Activated CD8-positive, alpha-beta memory T cell treated with anti-CD3 and anti-CD28 coated beads for 36 hours (primary cell): Measurements from ENCODE around the gene POLR2J2. TPM values are rescaled to one million over a fixed set of nuclear protein-coding genes. Genes with fewer than 3 reads are reported as not detected.
"Not testable (repeated sequence)": the region's sequence is repeated elsewhere in the genome, so short reads cannot be mapped to it uniquely, and the experiment has no call there.

Experiments
- CTCF ChIA-PET: fragments of 350-600 bp; sonication (Branson Sonifier 250); formaldehyde crosslinking; loops from one replicate; lab custom pipeline; 2021; ENCODE audit warnings: antibody characterized with exemption; lab: Charles Lee
- POLR2A ChIA-PET: fragments of 350-600 bp; sonication (Branson Sonifier 250); formaldehyde crosslinking; loops from one replicate; lab custom pipeline; 2021; ENCODE audit warnings: antibody characterized with exemption; lab: Charles Lee
- total RNA-seq, 2 experiments: library from RNA; stranded (reverse); gene quantifications; one replicate each; pipeline ENCODE4 v1.2.3, GENCODE V29; 2021

POLR2J2 gene
- 1 to 10 TPM; 8.6 to 9.7 TPM for total RNA-seq

GRCh38 chr7:102671166-102671955 is at the start of gene POLR2J2:
Gene POLR2J2 (minus strand): TSS chr7:102671663. CDS start chr7:102671601, 62 bp downstream.
- POLR2A ChIA-PET, CTCF ChIA-PET: not testable (repeated sequence)

- CTCF ChIA-PET, POLR2A ChIA-PET: not testable (repeated sequence)
Observed at GRCh38 chr7:102718491-102718890, 47.0 kb upstream of the POLR2J2 start.

DNA sequence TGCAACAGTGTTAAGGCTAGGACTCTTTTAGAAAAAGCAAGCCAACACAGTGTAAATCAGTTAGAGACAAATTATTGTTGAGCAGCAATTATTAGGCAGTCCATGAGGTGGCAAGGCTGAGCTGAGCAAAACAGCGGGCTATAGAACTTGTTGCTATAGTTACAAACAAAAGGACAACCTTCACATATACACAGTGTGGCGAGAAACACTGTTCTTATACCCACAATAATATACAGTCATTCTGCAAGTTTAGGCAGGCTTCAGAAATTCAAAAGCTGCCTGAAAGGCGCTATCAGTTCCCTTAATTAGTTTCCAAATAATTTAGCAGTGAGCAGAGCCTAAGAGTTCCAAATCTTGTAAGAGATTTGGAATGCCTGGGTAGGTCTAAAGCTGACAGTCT is 44.3 kb upstream of the POLR2J2 start:
- CTCF ChIA-PET, POLR2A ChIA-PET: not testable (repeated sequence)

DNA sequence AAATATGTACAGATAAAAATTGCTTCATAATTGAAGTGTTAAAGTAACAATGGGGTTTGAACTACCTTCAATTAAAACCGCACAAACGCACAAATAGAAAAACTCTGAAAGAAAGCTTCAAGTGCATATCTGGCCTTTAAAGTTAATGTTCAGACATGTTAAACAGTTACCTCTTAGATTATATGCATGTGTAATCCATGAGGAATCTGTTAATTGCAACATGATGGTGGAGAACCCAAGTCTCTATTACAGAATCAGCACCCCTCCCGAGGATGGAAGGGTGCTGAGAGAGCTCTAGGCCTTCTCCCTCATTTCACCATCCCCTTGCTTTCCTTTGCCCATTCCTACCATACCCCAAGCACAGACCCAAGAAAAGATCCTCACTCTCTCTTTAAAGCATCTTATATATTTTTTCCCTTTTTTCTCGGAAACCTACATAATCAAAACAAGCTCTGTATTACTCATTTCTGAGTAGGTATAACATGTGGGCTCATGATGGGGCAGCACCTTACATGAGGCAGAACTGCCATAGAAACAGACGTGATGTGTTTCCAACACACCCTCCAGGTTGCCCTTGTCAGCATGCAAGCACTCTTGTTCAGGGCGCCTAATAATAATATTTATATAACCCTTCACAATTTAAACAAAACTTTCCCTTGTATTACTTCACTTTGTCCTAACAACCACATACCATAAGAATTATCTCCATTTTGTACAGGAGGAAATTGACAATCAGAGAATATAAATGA is 43.5 kb upstream of the POLR2J2 start:
- CTCF ChIA-PET, POLR2A ChIA-PET: not testable (repeated sequence)

DNA sequence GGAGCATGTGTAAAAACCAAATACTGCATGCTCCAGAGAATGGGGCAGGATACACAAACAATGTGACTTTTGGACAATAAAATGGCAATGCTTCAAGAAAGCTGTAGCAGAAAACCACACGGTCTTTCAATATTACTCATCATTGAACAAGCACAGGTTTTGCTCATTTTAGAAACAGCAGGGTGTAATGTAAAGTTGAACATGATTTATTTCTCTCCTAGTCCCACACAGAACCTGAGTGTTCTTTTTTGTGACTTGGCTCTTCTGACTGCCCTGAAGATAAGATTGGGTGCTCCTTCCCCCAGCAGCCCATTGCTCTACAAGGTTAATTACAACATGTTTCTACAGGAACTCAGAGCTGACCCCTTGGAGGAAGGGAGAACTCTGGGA is 42.2 kb upstream of the POLR2J2 start:
- POLR2A ChIA-PET, CTCF ChIA-PET: not testable (repeated sequence)

DNA sequence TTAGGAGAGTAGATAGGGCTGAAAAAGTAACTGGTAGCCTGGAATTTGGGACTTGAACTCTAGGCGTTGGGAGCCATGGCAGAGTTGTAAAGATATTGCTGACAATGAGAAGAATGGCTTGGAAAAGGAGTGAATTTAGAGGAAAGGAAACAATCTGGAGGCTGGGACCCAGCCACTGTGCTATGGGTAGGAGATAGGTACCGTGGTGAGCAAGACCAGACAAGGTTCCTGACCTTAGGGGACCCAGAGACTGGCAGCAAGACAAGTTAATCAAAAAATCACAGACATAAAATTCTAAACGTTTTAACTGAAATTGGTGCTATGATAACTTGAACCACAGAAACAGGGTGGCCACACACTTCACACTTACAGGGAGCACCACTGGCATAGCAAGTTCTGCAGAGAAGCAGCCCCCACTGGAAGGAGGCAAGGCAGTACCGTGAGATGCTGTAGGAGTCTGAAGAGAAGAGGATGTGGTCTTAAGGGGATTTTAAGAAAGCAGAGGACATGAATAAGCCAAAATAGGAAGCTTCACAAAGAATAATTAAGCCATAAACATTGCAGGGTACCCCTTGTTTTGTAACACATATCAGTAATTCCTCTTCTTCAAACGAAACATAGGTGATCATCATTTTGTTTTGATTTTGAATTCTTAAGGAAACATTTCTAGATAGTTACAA is 41.7 kb upstream of the POLR2J2 start:
- CTCF ChIA-PET, POLR2A ChIA-PET: not testable (repeated sequence)

GRCh38 chr7:102698962-102699750 is 27.7 kb upstream of the POLR2J2 start:
- POLR2A ChIA-PET, CTCF ChIA-PET: not testable (repeated sequence)

- CTCF ChIA-PET, POLR2A ChIA-PET: not testable (repeated sequence)
Observed at GRCh38 chr7:102697642-102698512, 26.4 kb upstream of the POLR2J2 start.

DNA sequence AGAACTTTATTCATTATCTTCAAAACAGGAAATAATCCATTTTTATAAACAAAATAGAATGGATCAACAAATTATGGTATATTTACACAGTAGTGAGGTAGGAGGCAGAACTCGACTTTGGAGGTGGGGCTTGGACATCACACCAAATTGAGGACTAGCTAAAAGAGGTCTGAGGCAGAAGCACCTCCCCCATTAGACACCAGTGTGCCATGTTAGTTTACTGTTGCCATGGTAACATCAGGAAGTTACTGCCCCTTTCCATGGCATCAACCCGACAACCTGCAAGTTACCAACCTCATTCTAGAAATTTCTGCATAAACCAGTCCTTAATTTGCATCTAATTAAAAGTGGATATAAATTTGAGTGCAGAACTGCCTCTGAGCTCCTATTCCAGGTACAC is 24.5 kb upstream of the POLR2J2 start:
- POLR2A ChIA-PET, CTCF ChIA-PET: not testable (repeated sequence)

DNA sequence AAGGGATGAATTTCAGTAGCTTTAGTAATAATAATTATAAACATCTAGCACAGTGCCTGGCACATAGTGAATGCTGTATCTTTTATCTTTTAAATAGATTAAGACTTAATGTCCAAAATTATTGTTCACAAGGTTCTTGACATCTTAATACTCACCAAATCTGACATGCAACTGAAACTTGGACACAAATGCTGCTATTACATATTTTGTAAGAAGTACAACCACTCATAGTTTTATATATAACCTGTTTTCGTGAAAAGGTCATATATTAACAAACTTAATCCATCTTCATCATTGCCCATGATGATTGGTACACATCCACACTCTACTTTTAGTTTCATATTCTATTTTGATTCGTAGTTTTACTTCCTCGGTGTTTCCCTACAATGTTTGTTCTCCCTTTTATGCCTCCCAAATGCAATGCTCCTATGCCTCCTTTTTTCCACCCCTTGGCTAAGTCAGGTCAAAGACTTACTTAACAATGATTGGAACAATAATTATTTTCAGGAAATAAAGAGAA is 23.6 kb upstream of the POLR2J2 start:
- CTCF ChIA-PET, POLR2A ChIA-PET: not testable (repeated sequence)

GRCh38 chr7:102694008-102694407 is 22.5 kb upstream of the POLR2J2 start:
- CTCF ChIA-PET, POLR2A ChIA-PET: not testable (repeated sequence)

- CTCF ChIA-PET, POLR2A ChIA-PET: not testable (repeated sequence)
Observed at GRCh38 chr7:102690602-102691001, 19.1 kb upstream of the POLR2J2 start.

GRCh38 chr7:102689436-102690282 is 18.2 kb upstream of the POLR2J2 start:
- POLR2A ChIA-PET, CTCF ChIA-PET: not testable (repeated sequence)

DNA sequence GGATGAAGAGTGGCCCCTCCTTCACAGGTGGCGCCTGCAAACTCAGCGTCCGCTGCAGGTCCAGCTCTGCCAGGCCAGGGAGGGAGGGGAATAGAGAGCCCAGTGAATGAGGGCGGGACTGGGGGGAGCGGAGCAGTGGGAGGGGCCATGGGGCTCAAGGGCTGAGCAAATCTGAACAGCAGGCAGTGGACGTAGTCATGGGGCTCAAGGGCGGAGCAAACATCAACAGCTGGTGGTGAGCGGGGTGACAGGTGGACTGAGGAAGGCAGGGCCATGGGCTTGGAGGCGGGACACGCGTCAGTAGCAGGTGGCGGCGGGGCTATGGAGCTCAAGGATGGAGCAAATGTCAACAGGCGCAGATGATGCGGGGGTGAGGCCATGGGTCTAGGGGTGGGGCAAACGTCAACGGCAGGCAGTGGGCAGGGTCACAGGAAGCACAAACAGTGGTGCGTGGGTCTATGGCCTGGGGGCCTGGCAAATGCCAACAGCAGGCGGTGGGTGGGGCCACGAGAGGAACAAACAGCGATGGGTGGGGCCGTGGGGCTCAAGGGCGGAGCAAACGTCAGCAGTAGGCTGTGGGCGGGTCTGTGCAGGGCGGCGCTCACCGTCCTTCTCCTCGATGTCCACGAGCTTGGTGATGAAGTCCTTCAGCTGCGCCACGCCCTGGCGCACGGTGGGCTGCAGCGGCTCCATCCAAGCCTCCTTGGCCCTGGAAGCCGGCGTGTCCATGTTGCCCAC is 17.0 kb upstream of the POLR2J2 start:
- POLR2A ChIA-PET, CTCF ChIA-PET: not testable (repeated sequence)

GRCh38 chr7:102682560-102682959 is 11.1 kb upstream of the POLR2J2 start:
- CTCF ChIA-PET = not testable (repeated sequence)

DNA sequence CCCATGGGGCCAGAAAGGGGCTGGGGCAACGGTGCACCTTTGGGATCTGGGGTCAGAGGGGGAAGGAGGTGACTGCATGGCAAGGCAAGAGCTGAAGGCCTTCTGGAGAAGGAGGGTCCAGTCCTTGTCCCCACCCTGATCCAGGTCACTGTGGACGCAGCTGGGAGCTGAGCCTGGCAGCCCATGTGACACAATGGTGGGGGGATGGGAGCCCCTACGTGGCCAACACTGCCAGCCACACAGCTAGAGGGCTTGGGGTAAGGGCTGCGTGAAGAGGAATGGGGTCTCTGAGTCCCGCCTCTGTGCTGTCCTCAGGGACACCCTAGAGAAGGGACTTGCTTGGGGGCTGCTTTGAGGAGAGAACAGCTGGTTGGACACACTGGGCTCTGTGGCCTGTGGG is 9.3 kb upstream of the POLR2J2 start:
- CTCF ChIA-PET, POLR2A ChIA-PET: not testable (repeated sequence)

More at GRCh38 chr7:102682560-102682959, 11.1 kb upstream of the POLR2J2 start:
- POLR2A ChIA-PET = not testable (repeated sequence)

DNA sequence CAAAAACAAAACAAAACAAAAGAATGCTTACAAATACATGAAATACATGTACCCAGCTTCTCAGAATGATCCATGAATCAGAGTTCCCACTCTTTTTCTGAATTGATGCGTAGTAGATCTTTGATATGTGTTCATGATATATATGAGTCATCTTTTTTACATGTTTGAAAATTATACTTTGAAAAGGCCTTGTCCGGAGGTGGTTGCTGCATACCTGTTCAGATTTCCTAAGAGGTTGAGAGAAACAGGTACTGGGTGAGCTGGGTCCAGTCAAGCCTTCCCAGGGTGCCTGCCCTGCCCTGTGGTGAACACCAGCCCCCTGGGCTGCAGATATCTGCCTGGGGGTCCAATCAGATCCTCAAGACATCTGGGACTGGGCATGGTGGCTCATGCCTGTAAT is 4.1 kb upstream of the POLR2J2 start:
- POLR2A ChIA-PET, CTCF ChIA-PET: not testable (repeated sequence)
